Endothelial cell of umbilical vein (primary cell): ENCODE measurements around the gene DDOST. TPM values are rescaled to one million over a fixed set of nuclear protein-coding genes. Genes with fewer than 3 reads are reported as not detected.

Source experiments
- BruUV-seq: library from RNA; stranded (reverse); fragments of 400-500 nt; replicated peaks from 2 replicates; lab custom pipeline; 2021; lab: Mats Ljungman, UMichigan
- CTCF ChIA-PET: fragments of 300-600, 350-600 bp; sonication (Branson Sonifier 250); formaldehyde crosslinking; loops from one replicate; lab custom pipeline; 2021; ENCODE audit warnings: antibody characterized with exemption, inconsistent platforms; lab: Charles Lee
- POLR2A ChIA-PET: fragments of 300-600, 350-600 bp; sonication (Branson Sonifier 250); formaldehyde crosslinking; loops from one replicate; lab custom pipeline; 2021; ENCODE audit warnings: antibody characterized with exemption, inconsistent platforms; lab: Charles Lee
- DNase-seq: peaks from one replicate; pipeline ENCODE4 v3.0.0-alpha.2; 2011; ENCODE audit warnings: low read depth, low spot score
- FAIRE-seq: peaks from 2 replicates; lab custom pipeline; 2011; peaks lifted over from hg19 to GRCh38; lab: Jason Lieb, UNC
- H2AFZ ChIP-seq: 2 replicates; pipeline ENCODE4 v1.6.0; 2012; ENCODE audit warnings: low read depth, low read length, control low read depth, inconsistent platforms
- H3K27ac ChIP-seq: 2 replicates; pipeline ENCODE4 v1.5.1; 2011; ENCODE audit warnings: low read depth, mild to moderate bottlenecking, control low read depth, low read length, moderate library complexity; ENCODE audit not compliant: insufficient read depth
- H3K27me3 ChIP-seq, 2 experiments: 2 replicates each; pipeline versions ENCODE4 v1.6.0 to v1.6.1; 2011; ENCODE audit warnings: low read length in 2 of 2, mixed read lengths in 1 of 2; ENCODE audit not compliant: control insufficient read depth in 2 of 2, insufficient read depth in 2 of 2
- H3K36me3 ChIP-seq, 2 experiments: 2 replicates in 1 of 2; 3 replicates in 1 of 2; pipeline ENCODE4 v1.5.1; 2011; ENCODE audit warnings: low read length in 2 of 2, mild to moderate bottlenecking in 1 of 2, moderate library complexity in 1 of 2; ENCODE audit not compliant: control insufficient read depth in 2 of 2, insufficient read depth in 2 of 2; ENCODE audit errors: extremely low read depth in 1 of 2
- H3K4me1 ChIP-seq: 3 replicates; pipeline ENCODE4 v1.5.1; 2011; ENCODE audit warnings: mild to moderate bottlenecking, low read length; ENCODE audit not compliant: control insufficient read depth, insufficient read depth; ENCODE audit errors: extremely low read depth
- H3K4me2 ChIP-seq: 2 replicates; pipeline ENCODE4 v1.6.1; 2011; ENCODE audit warnings: low read length, control low read depth, mixed read lengths; ENCODE audit not compliant: insufficient read depth
- H3K4me3 ChIP-seq, 3 experiments: fragments of 200-600 bp in 1 of 3; sonication (generic), shearing (Covaris generic) in 1 of 3; replicated peaks in 1 of 3; 2 replicates each; pipeline ENCODE4 v1.5.1; 2011 to 2016; ENCODE audit warnings: control low read depth in 3 of 3, low read length in 3 of 3, mild to moderate bottlenecking in 2 of 3, inconsistent platforms in 1 of 3, low read depth in 1 of 3, moderate library complexity in 1 of 3; ENCODE audit not compliant: insufficient read depth in 1 of 3
- H3K79me2 ChIP-seq: 2 replicates; pipeline ENCODE4 v1.6.0; 2012; ENCODE audit warnings: low read length, inconsistent platforms; ENCODE audit not compliant: control insufficient read depth, insufficient read depth
- H3K9ac ChIP-seq: replicated peaks from 2 replicates; pipeline ENCODE3; 2011; ENCODE audit warnings: low read length, control low read depth; ENCODE audit not compliant: insufficient read depth; ENCODE audit errors: extremely low read depth
- H3K9me1 ChIP-seq: replicated peaks from 3 replicates; pipeline ENCODE4 v1.6.0; 2011; ENCODE audit warnings: mild to moderate bottlenecking, low read length; ENCODE audit not compliant: control insufficient read depth, insufficient read depth; ENCODE audit errors: extremely low read depth
- H3K9me3 ChIP-seq: replicated peaks from 2 replicates; pipeline ENCODE4 v1.5.1; 2012; ENCODE audit warnings: low read length, inconsistent platforms; ENCODE audit not compliant: control insufficient read depth, insufficient read depth
- H4K20me1 ChIP-seq: replicated peaks from 2 replicates; pipeline ENCODE3; 2011; ENCODE audit warnings: mild to moderate bottlenecking, low read length; ENCODE audit not compliant: control insufficient read depth, insufficient read depth; ENCODE audit errors: extremely low read depth
- EZH2 ChIP-seq: IDR thresholded peaks from 2 replicates; pipeline ENCODE4 v1.6.1; 2012; ENCODE audit warnings: borderline replicate concordance, low read depth, mild to moderate bottlenecking, moderate library complexity, low read length, inconsistent platforms; ENCODE audit not compliant: severe bottlenecking
- FOS ChIP-seq: IDR thresholded peaks from 2 replicates; pipeline ENCODE4 v1.6.1; 2011; ENCODE audit warnings: mild to moderate bottlenecking, low read length, moderate library complexity, borderline replicate concordance; ENCODE audit not compliant: insufficient read depth
- GATA2 ChIP-seq: IDR thresholded peaks from 2 replicates; pipeline ENCODE4 v1.7.0; 2011; ENCODE audit warnings: low read depth, mild to moderate bottlenecking, moderate library complexity, mixed read lengths, low read length; ENCODE audit not compliant: insufficient read length, insufficient read depth
- JUN ChIP-seq: IDR thresholded peaks from 2 replicates; pipeline ENCODE4 v1.6.1; 2011; ENCODE audit warnings: borderline replicate concordance, low read depth; ENCODE audit not compliant: insufficient read length, insufficient read depth
- MYC ChIP-seq: IDR thresholded peaks from one replicate; pipeline ENCODE4 v1.6.1; 2011; ENCODE audit warnings: mild to moderate bottlenecking, low read depth, low read length
- POLR2A ChIP-seq: IDR thresholded peaks from 2 replicates; pipeline ENCODE4 v1.6.1; 2012; ENCODE audit warnings: low read depth, mild to moderate bottlenecking, control low read depth, low read length
- POLR2AphosphoS5 ChIP-seq: IDR thresholded peaks from 2 replicates; pipeline ENCODE4 v1.6.1; 2012; ENCODE audit warnings: low read depth, mild to moderate bottlenecking, control low read depth, low read length, moderate library complexity; ENCODE audit not compliant: insufficient read depth
- dilution Hi-C: fragments of 300-500 bp; cut with MboI; formaldehyde crosslinking; loops from one replicate; pipeline ENCODE4 v1.15.0; 2019; ENCODE audit warnings: low sequenced_read_pairs; ENCODE audit not compliant: extremely low pct_ligation_motif_present
- intact Hi-C: fragments of 100-400 bp; cut with micrococcal nuclease; formaldehyde crosslinking; loops from one replicate; pipeline ENCODE4 v1.10.0; 2022
- polyA plus RNA-seq, 4 experiments: library from polyadenylated mRNA; depleted of rRNA in 3 of 4; stranded (reverse) in 3 of 4; unstranded in 1 of 4; fragments of >200 nt; gene quantifications; 2 replicates each; pipeline versions ENCODE4 v1.2.1 to v1.2.3, GENCODE V29; 2011 to 2012; ENCODE audit warnings: missing spikeins in 1 of 4
- total RNA-seq: library from RNA; stranded (reverse); gene quantifications from 2 replicates; pipeline ENCODE4 v1.2.3, GENCODE V29; 2021
- TF ChIP-seq, protein P1 (sequence below), 2 donors: IDR thresholded peaks; 1 replicate in 1 of 2; 2 replicates in 1 of 2; pipeline ENCODE4 v1.5.1; 2011; ENCODE audit warnings: low read length in 2 of 2, mild to moderate bottlenecking in 2 of 2, moderate library complexity in 2 of 2, control low read depth in 1 of 2, inconsistent platforms in 1 of 2, low read depth in 1 of 2; ENCODE audit not compliant: insufficient read depth in 1 of 2; ENCODE audit errors: extremely low read depth in 1 of 2
- TF ChIP-seq, protein P2 (sequence below): IDR thresholded peaks from 2 replicates; pipeline ENCODE4 v1.6.1; 2011; ENCODE audit not compliant: insufficient read depth, insufficient read length

The DDOST gene
- total and polyA plus RNA-seq, 2 donors (not counting 3 experiments of a cell fraction or from before 2014, with no cell fraction given): 319 to 533 TPM

DNA sequence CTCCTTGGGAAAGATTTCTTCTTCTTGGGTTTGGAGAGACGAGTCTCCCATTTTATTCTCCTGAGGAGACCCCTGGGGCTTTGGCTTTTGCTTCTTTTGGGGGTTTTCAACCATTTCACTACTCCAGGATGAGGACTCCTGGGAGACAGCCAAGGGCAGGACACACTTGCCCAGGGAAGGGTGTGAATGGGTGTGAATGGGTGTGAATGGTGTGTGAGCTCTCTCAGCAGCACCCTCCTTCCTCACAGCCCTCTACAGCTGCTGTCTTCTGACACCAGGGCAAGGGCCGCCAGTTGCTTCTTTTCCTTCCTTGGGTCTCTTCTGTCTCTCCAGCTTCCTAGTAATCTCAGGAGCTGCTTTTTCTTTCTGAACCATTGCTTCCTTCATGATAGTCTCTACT lies 32.5 kb upstream of the DDOST start:
- ChIA-PET POLR2A (interaction anchor here (0.7 kb wide), 1 partner anchor 31 kb away, joined by 5 read pairs; no protein-coding TSS in a partner anchor), CTCF (interaction anchor here (2.9 kb wide), 1 partner anchor 502 kb away, joined by 22 read pairs; no protein-coding TSS in a partner anchor)
- no peak overlapping the region for H3K9ac ChIP-seq
- H3K4me3 ChIP-seq: no peak overlapping the region
- H3K27me3 ChIP-seq: no peaks in the 10 kb centered on the region
- dilution Hi-C loops (no loop called here), intact Hi-C loops (loop anchor here (10.0 kb wide), 1 partner anchor 381 kb away; no protein-coding TSS in a partner anchor)
- FAIRE-seq (no peak), DNase-seq (no peak)
- H4K20me1 ChIP-seq: no peaks in the 10 kb centered on the region
- no peaks in the 10 kb centered on the region for H3K36me3 ChIP-seq
- H3K4me1 ChIP-seq: peaks cover 4% of the 10 kb centered on the region
- no peak overlapping the region for H2AFZ ChIP-seq
- TF ChIP-seq, protein P1, sequence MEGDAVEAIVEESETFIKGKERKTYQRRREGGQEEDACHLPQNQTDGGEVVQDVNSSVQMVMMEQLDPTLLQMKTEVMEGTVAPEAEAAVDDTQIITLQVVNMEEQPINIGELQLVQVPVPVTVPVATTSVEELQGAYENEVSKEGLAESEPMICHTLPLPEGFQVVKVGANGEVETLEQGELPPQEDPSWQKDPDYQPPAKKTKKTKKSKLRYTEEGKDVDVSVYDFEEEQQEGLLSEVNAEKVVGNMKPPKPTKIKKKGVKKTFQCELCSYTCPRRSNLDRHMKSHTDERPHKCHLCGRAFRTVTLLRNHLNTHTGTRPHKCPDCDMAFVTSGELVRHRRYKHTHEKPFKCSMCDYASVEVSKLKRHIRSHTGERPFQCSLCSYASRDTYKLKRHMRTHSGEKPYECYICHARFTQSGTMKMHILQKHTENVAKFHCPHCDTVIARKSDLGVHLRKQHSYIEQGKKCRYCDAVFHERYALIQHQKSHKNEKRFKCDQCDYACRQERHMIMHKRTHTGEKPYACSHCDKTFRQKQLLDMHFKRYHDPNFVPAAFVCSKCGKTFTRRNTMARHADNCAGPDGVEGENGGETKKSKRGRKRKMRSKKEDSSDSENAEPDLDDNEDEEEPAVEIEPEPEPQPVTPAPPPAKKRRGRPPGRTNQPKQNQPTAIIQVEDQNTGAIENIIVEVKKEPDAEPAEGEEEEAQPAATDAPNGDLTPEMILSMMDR (IDR thresholded peaks at IDR 0.05; ENCODE audit: extremely low read depth in 1 of 2, insufficient read depth in 1 of 2, low read depth in 1 of 2, low read length in 2 of 2): no peak
- TF ChIP-seq POLR2AphosphoS5: no peak
- no peak for TF ChIP-seq GATA2
- TF ChIP-seq JUN: no peak
- no peak for TF ChIP-seq POLR2A
- no peak for TF ChIP-seq EZH2
- TF ChIP-seq, protein P2, sequence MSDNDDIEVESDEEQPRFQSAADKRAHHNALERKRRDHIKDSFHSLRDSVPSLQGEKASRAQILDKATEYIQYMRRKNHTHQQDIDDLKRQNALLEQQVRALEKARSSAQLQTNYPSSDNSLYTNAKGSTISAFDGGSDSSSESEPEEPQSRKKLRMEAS: no peak
- no peak for TF ChIP-seq FOS
- TF ChIP-seq MYC: no peak
- no peak overlapping the region for H3K27ac ChIP-seq
- BruUV-seq: no TSS peak
- H3K4me2 ChIP-seq: no peak overlapping the region
- H3K9me1 ChIP-seq: no peaks in the 10 kb centered on the region
- H3K79me2 ChIP-seq: no peaks in the 10 kb centered on the region
- H3K9me3 ChIP-seq: no peaks in the 10 kb centered on the region
